Measurements from ENCODE around the gene SMIM30. TPM values are rescaled to one million over a fixed set of nuclear protein-coding genes. Genes with fewer than 3 reads are reported as not detected.
"Not testable (repeated sequence)": the region's sequence is repeated elsewhere in the genome, so short reads cannot be mapped to it uniquely, and the experiment has no call there.

Gene SMIM30
- total RNA-seq (2014; rRNA removed; shearing (Covaris generic)), result 44.7 and 46.1 TPM in 2 replicates

GRCh38 chr7:113118074-113118959 lies at the start of gene SMIM30:
SMIM30 (minus strand) TSS chr7:113118554; CDS start chr7:113117578, 976 bp downstream.
- H3K4me3 ChIP-seq (ENCODE audit: insufficient read depth, low read depth, low read length), result peak within 1 kb of the TSS; percentile 64
- DNase-seq, result peak; percentile 71
- peaks cover 2% of the 10 kb centered on the region for H3K36me3 ChIP-seq (replicated peaks; ENCODE audit: control insufficient read depth, insufficient read depth, low read length)
- no peaks in the 10 kb centered on the region; the same call in 1 of the 2 replicates for H3K27me3 ChIP-seq (ENCODE audit: control insufficient read depth, insufficient read depth, low read length)

- H3K27me3 ChIP-seq (ENCODE audit: control insufficient read depth, insufficient read depth, low read length); H3K4me3 ChIP-seq (ENCODE audit: insufficient read depth, low read depth, low read length); DNase-seq; H3K36me3 ChIP-seq (replicated peaks; ENCODE audit: control insufficient read depth, insufficient read depth, low read length): not testable (repeated sequence)
Observed at GRCh38 chr7:113166176-113166575, 47.8 kb upstream of the SMIM30 start.

GRCh38 chr7:113161050-113161449 lies 42.7 kb upstream of the SMIM30 start:
- Histone ChIP-seq H3K36me3 (replicated peaks; ENCODE audit: control insufficient read depth, insufficient read depth, low read length) (no peaks in the 10 kb centered on the region), H3K27me3 (ENCODE audit: control insufficient read depth, insufficient read depth, low read length) (no peaks in the 10 kb centered on the region; the same call in 1 of the 2 replicates), H3K4me3 (ENCODE audit: insufficient read depth, low read depth, low read length) (no peak overlapping the region)
- no peak for DNase-seq

GRCh38 chr7:113159746-113160339 lies 41.5 kb upstream of the SMIM30 start:
- H3K36me3 ChIP-seq (replicated peaks; ENCODE audit: control insufficient read depth, insufficient read depth, low read length), result no peaks in the 10 kb centered on the region
- no peaks in the 10 kb centered on the region; the same call in 1 of the 2 replicates for H3K27me3 ChIP-seq (ENCODE audit: control insufficient read depth, insufficient read depth, low read length)
- peak; percentile 46 for DNase-seq
- H3K4me3 ChIP-seq (ENCODE audit: insufficient read depth, low read depth, low read length), result no peak overlapping the region

- H3K27me3 ChIP-seq (ENCODE audit: control insufficient read depth, insufficient read depth, low read length), result no peaks in the 10 kb centered on the region; the same call in 1 of the 2 replicates
- no peaks in the 10 kb centered on the region for H3K36me3 ChIP-seq (replicated peaks; ENCODE audit: control insufficient read depth, insufficient read depth, low read length)
- no peak for DNase-seq
- no peak overlapping the region for H3K4me3 ChIP-seq (ENCODE audit: insufficient read depth, low read depth, low read length)
Observed at GRCh38 chr7:113158756-113159155, 40.4 kb upstream of the SMIM30 start.

- Histone ChIP-seq H3K4me3 (ENCODE audit: insufficient read depth, low read depth, low read length) (no peak overlapping the region), H3K36me3 (replicated peaks; ENCODE audit: control insufficient read depth, insufficient read depth, low read length) (no peaks in the 10 kb centered on the region), H3K27me3 (ENCODE audit: control insufficient read depth, insufficient read depth, low read length) (no peaks in the 10 kb centered on the region; the same call in 1 of the 2 replicates)
- DNase-seq, result no peak
Observed at GRCh38 chr7:113154117-113154516, 35.8 kb upstream of the SMIM30 start.

- Histone ChIP-seq H3K4me3 (ENCODE audit: insufficient read depth, low read depth, low read length) (no peak overlapping the region), H3K36me3 (replicated peaks; ENCODE audit: control insufficient read depth, insufficient read depth, low read length) (no peaks in the 10 kb centered on the region), H3K27me3 (ENCODE audit: control insufficient read depth, insufficient read depth, low read length) (no peaks in the 10 kb centered on the region)
- DNase-seq, result no peak
Observed at GRCh38 chr7:113144817-113145216, 26.5 kb upstream of the SMIM30 start.

GRCh38 chr7:113143486-113144257 lies 25.3 kb upstream of the SMIM30 start:
- Histone ChIP-seq H3K4me3 (ENCODE audit: insufficient read depth, low read depth, low read length) (no peak overlapping the region), H3K27me3 (ENCODE audit: control insufficient read depth, insufficient read depth, low read length) (no peaks in the 10 kb centered on the region), H3K36me3 (replicated peaks; ENCODE audit: control insufficient read depth, insufficient read depth, low read length) (no peaks in the 10 kb centered on the region)
- DNase-seq, result no peak

- H3K27me3 ChIP-seq (ENCODE audit: control insufficient read depth, insufficient read depth, low read length), result no peaks in the 10 kb centered on the region
- H3K4me3 ChIP-seq (ENCODE audit: insufficient read depth, low read depth, low read length), result no peak overlapping the region
- H3K36me3 ChIP-seq (replicated peaks; ENCODE audit: control insufficient read depth, insufficient read depth, low read length), result no peaks in the 10 kb centered on the region
- no peak for DNase-seq
Observed at GRCh38 chr7:113142385-113143119, 24.2 kb upstream of the SMIM30 start.

- Histone ChIP-seq H3K36me3 (replicated peaks; ENCODE audit: control insufficient read depth, insufficient read depth, low read length) (no peaks in the 10 kb centered on the region), H3K4me3 (ENCODE audit: insufficient read depth, low read depth, low read length) (no peak overlapping the region), H3K27me3 (ENCODE audit: control insufficient read depth, insufficient read depth, low read length) (no peaks in the 10 kb centered on the region)
- DNase-seq, result no peak
Observed at GRCh38 chr7:113141803-113142202, 23.4 kb upstream of the SMIM30 start.

- Histone ChIP-seq H3K4me3 (ENCODE audit: insufficient read depth, low read depth, low read length) (no peak overlapping the region), H3K36me3 (replicated peaks; ENCODE audit: control insufficient read depth, insufficient read depth, low read length) (no peaks in the 10 kb centered on the region), H3K27me3 (ENCODE audit: control insufficient read depth, insufficient read depth, low read length) (no peaks in the 10 kb centered on the region)
- no peak for DNase-seq
Observed at GRCh38 chr7:113140956-113141355, 22.6 kb upstream of the SMIM30 start.

GRCh38 chr7:113137241-113137640 lies 18.9 kb upstream of the SMIM30 start:
- Histone ChIP-seq H3K4me3 (ENCODE audit: insufficient read depth, low read depth, low read length) (no peak overlapping the region), H3K27me3 (ENCODE audit: control insufficient read depth, insufficient read depth, low read length) (no peaks in the 10 kb centered on the region; the same call in 1 of the 2 replicates), H3K36me3 (replicated peaks; ENCODE audit: control insufficient read depth, insufficient read depth, low read length) (no peaks in the 10 kb centered on the region)
- DNase-seq, result no peak

GRCh38 chr7:113134025-113134424 lies 15.7 kb upstream of the SMIM30 start:
- Histone ChIP-seq H3K4me3 (ENCODE audit: insufficient read depth, low read depth, low read length) (no peak overlapping the region), H3K36me3 (replicated peaks; ENCODE audit: control insufficient read depth, insufficient read depth, low read length) (no peaks in the 10 kb centered on the region), H3K27me3 (ENCODE audit: control insufficient read depth, insufficient read depth, low read length) (no peaks in the 10 kb centered on the region; the same call in 1 of the 2 replicates)
- DNase-seq, result no peak

GRCh38 chr7:113131367-113131766 lies 13.0 kb upstream of the SMIM30 start:
- Histone ChIP-seq H3K36me3 (replicated peaks; ENCODE audit: control insufficient read depth, insufficient read depth, low read length) (no peaks in the 10 kb centered on the region), H3K4me3 (ENCODE audit: insufficient read depth, low read depth, low read length) (no peak overlapping the region), H3K27me3 (ENCODE audit: control insufficient read depth, insufficient read depth, low read length) (no peaks in the 10 kb centered on the region; the same call in 1 of the 2 replicates)
- DNase-seq, result peak; percentile 19
